GM19324 (cell line): Measurements from ENCODE around the gene VAMP2.

Experiments used
- ATAC-seq: cut with Tn5 transposase; IDR thresholded peaks from one replicate; pipeline ENCODE4 v1.9.1; 2021; ENCODE audit warnings: mild to moderate bottlenecking, moderate library complexity; ENCODE audit not compliant: unreplicated experiment, low FRiP score

Gene VAMP2

GRCh38 chr17:8155996-8156245, 6.8 kb downstream of the VAMP2 start:
- ATAC-seq = no peak

DNA sequence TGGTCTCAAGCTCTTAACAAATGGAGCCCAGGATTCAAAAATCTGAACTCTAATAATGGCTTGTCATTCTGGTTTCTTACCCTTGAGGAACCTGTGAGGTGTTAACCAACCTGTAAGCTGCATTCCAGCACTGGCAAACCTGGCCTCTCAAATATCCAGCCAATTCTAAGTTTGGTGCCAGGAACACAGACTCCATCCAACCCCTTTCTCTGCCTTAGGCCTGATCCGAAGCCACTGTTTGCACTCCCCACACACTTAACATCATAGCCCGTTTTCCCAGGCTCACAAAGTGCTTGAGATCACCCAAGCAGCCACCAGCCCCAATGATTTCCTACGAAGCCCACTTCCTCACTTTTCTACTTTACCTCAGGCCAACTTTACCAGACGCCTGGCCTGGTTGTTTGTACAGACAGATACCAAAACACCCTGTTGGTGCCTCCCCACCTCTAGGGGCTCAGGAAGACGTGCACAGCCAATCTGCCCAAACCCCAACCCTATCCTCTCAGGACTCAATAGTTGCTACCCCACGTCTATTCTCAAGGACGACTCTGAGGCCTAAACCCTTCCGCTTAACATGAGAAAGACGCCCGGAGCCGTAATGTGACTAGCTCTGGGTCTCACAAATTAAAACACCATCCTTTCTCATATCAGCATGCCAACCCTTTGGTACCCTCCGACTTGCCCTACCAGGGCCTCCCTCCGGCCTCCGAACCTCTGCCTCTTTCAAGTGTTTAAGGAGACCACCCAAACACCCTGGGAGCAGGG, 7.3 kb downstream of the VAMP2 start:
- no peak for ATAC-seq

DNA sequence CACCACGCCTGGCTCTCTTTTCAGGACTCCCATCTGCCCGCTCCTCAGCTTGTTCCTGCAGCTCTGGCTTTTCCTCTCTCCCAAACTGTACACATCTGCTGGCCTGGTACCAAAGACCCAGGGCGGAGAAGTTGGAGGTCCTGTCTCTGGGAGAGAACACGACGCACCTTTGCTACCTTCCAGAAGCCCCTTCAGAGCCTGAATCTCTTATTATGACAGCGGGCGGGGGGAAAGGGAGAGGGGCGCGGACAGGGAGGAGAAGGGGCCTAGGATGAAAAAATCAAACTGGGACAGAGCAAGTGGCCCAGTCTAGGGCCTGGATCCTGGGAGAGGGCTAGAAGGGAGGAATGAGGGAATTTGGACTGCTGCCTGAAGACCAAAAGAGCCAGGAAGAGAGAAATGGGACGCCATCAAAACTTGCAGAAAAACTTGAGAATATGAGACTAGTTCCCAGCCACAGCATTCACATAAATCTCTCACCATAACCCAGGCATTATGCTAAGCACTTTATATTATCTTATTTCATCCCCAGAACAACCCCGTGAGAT, 8.1 kb downstream of the VAMP2 start:
- no peak for ATAC-seq

GRCh38 chr17:8153957-8154607, 8.7 kb downstream of the VAMP2 start:
- ATAC-seq = no peak

- ATAC-seq = no peak
These were observed 9.2 kb downstream of the VAMP2 start for GRCh38 chr17:8153525-8153956.

DNA sequence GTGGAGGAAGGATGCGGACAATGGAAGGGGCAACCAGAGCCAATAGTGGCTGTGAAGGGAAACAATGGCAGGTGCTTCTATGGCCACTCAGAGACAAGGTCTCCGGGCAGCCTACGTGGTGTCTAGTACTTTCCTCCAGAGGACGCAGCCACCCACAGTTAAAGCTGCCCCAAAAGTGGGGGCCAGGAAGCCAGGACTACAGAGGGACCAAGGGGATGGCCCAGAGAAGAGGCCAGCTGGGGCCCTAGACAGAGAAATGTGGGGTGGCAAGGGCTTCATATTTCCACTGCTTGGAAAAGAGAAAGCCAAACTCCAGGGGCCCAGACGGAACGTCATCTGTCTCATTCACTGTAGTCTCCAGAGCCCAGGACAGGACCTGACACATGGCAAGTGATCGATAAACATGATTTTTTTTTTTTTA, 9.7 kb downstream of the VAMP2 start:
- ATAC-seq = no peak

DNA sequence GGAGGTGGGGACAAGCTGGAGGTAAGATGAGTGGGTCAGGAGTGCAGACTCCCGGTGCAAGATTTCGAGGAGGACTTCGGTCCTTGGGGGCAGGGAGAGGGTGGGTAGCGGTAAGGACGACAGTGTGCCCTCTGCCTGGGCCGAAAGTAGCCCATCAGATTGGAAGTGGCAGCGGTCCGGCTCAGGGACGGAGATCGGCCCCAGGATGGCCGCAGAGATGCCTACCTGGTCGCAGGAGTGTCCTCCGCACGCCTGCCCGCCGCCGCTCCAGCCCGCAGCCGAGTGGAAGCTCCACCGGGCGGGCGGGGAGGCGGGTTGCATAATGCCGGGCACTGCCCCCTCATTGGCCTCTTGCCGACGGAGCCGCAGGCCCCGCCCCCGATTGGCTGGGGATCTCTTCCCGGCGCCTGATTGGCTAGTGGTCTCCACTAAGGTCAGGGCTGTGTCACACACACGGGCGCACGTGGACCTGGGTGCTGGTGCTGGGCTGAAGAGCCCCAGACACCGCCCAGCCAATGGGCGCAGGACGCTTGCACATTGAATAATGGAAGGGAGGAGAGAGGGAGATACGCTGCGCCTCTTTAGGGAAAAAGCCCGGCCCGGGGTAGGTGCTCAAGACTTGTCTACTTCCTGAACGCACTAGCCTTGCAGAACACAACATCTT, 10.5 kb downstream of the VAMP2 start, which contains the start of gene PER1:
TSS of gene PER1 (minus strand) at position 293 of the 664 bp plus-strand sequence. CDS start 1,698 bp downstream, outside the sequence.
- ATAC-seq = no peak

- no peak for ATAC-seq
These were observed 11.1 kb downstream of the VAMP2 start for GRCh38 chr17:8151641-8152111.

- ATAC-seq = peak; percentile 63
These were observed 11.6 kb downstream of the VAMP2 start for GRCh38 chr17:8151120-8151640.

- peak; percentile 1 for ATAC-seq
These were observed 12.3 kb downstream of the VAMP2 start for GRCh38 chr17:8150194-8151119.

DNA sequence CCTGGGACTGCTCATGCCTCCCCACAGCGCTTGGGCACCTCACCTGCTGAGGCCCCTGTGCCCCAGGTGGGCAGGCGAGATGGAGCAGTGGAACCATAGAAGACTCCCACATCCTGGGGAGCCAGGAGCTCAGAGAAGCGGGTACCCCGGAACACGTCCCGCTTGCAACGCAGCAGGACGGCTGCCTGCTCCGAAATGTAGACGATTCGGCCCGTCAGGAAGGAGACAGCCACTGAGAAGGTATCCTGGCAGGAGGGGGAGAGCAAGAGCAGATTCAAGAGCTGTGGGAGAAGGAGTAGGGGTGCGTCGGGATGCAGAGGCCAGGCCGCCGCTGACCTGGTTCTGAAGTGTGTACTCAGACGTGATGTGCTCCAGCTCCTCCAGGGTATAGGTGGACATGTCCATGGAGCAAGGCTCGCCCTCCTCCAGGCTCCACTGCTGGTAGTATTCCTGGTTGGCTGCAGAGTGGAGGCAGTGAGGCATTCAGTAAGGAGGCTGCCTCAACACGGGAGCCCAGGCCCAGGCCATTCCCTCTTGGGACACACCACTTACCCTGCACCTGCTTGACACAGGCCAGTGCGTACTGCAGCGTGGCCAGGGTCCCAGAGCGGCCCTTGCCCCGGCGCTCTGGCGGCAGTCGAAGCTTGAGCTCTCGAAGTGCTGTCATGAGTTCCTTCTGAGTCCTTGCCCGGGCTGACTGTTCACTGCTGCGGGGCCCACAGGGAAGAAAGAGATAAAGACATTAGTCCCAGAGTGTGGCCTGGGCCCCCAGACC, 13.1 kb downstream of the VAMP2 start:
- no peak for ATAC-seq

- ATAC-seq = no peak
These were observed 14.2 kb downstream of the VAMP2 start for GRCh38 chr17:8148560-8148959.

GRCh38 chr17:8147805-8148404, 14.8 kb downstream of the VAMP2 start:
- no peak for ATAC-seq

DNA sequence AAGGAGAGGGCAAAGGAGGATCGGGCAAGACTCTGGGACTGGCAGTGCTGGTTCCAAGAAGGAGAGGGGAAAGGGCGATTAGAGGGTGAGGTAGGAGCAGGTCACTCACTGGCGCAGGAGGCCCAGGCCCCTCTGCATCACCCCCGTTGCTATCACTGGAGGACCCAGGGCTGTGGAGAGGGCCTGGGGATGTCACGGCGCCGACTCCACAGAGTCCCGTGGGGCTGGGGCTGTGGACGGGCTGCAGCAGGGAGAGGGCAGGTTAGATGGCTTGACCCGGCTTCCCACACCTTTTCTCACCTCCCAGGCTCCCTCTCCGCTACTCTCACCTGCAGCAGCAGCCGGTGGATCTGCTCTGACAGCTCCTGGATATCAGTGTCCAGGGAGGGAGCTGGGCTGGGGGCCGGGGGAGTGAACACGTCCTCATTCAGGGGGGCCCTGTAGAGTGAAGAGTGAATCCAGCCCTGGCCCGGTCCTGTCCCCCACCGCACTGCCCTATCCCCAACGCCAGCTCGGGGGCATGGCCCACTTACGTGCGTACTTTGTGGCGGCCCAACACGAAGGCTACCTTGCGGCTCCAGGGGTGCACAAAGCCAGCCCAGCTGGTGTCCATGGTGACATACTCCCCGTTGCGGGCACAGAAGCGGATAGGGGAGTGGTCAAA, 15.5 kb downstream of the VAMP2 start:
- no peak for ATAC-seq

DNA sequence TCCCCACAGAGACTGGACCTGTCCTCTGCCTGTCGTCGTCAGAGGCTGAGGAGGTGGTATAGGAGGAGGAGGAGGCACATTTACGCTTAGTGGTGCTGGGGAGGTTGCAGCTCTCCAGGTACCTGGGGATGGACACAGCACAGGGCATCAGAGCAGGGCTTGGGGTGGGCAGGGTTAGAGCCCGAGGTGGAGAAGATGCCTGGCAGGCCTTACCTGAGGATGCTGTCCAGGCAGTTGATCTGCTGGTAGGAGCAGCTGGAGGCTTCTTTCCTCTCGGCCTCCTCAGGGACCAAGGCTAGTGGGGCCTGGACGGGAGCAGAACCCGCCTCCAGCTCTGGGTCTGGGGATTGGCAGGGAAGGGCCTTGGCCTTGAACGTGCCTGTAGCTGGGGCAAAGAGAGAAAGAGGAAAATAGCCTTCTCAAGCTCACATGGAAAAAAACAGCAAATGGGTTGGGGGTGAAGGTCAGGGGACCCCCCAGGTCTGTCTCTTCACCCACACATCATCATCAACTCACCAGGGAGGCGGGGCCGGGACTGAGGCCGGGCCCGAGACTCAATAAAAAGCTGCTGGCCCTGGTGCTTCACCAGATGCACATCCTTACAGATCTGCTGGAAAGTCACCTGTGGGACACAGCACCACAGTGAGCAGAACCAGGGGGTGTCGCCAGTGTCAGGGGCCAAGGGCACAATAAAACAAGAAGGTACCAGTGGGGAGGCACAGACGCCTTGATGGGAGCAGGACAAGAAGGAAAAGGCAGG, 16.2 kb downstream of the VAMP2 start:
- ATAC-seq = no peak

DNA sequence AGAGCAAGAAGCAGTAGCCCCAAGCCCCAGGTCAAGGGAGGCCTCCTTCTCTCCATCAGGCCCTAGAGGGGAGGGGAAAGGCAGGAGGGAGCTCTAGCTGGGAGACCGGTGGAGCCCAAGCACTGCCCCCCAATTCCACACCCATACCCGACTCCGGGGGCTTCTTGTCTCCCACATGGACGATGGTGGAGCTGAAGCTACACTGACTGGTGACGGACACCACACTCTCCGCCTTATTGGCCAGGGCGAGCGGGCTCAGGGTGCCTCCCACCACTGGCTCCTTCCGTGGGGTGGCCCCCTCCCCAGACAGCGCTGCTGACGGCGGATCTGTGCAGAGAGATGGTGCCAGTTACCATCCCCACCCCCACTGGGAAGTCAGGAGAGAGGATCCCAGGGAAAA, 16.9 kb downstream of the VAMP2 start:
- ATAC-seq = no peak

- no peak for ATAC-seq
These were observed 18.1 kb downstream of the VAMP2 start for GRCh38 chr17:8144401-8145231.
